Calu3 (cell line): ENCODE results near the gene PUM1. TPM values are rescaled to one million over a fixed set of nuclear protein-coding genes. Genes with fewer than 3 reads are reported as not detected.
"Not testable (repeated sequence)": the region's sequence is repeated elsewhere in the genome, so short reads cannot be mapped to it uniquely, and the experiment has no call there.

ENCODE experiments used
- BruUV-seq: library from RNA; stranded (reverse); fragments of 400-500 nt; replicated peaks from 2 replicates; lab custom pipeline; 2021; lab: Mats Ljungman, UMichigan
- CTCF ChIA-PET: fragments of 300-600 bp; sonication (Branson Sonifier 250); formaldehyde crosslinking; loops from one replicate; lab custom pipeline; 2022; ENCODE audit warnings: antibody characterized with exemption; lab: Charles Lee
- DNase-seq: peaks from one replicate; pipeline ENCODE4 v3.0.0; 2022
- H3K27ac Mint-ChIP-seq: one replicate; pipeline ENCODE4 v1.8.0; 2022; ENCODE audit warnings: mixed read lengths; ENCODE audit not compliant: unreplicated experiment
- H3K27me3 Mint-ChIP-seq: one replicate; pipeline ENCODE4 v1.8.0; 2022; ENCODE audit warnings: mixed read lengths; ENCODE audit not compliant: unreplicated experiment
- H3K36me3 Mint-ChIP-seq: one replicate; pipeline ENCODE4 v1.8.0; 2022; ENCODE audit warnings: mild to moderate bottlenecking, moderate library complexity, mixed read lengths; ENCODE audit not compliant: insufficient read depth, unreplicated experiment
- H3K4me1 Mint-ChIP-seq: one replicate; pipeline ENCODE4 v1.8.0; 2022; ENCODE audit warnings: mild to moderate bottlenecking, low read depth, mixed read lengths; ENCODE audit not compliant: unreplicated experiment
- H3K4me3 Mint-ChIP-seq: one replicate; pipeline ENCODE4 v1.8.0; 2022; ENCODE audit warnings: mild to moderate bottlenecking, low read depth, moderate library complexity, mixed read lengths; ENCODE audit not compliant: unreplicated experiment
- H3K9me3 Mint-ChIP-seq: one replicate; pipeline ENCODE4 v1.8.0; 2022; ENCODE audit warnings: low read depth, mixed read lengths; ENCODE audit not compliant: unreplicated experiment
- intact Hi-C: fragments of 100-400 bp; cut with micrococcal nuclease; formaldehyde crosslinking; loops from one replicate; pipeline ENCODE4 v1.10.0; 2022; ENCODE audit not compliant: unreplicated experiment
- total RNA-seq: library from RNA; stranded (reverse); gene quantifications from 2 replicates; pipeline ENCODE4 v1.2.3, GENCODE V29; 2022
- TF ChIP-seq, protein P1 (sequence below): fragments of 200-600 bp; IDR thresholded peaks from one replicate; pipeline ENCODE4 v1.8.0; 2022; ENCODE audit warnings: antibody characterized with exemption; ENCODE audit not compliant: unreplicated experiment

The PUM1 gene
- total RNA-seq, 1 experiment from 2014 or later = 163 TPM

- Mint-ChIP-seq H3K36me3 (peaks cover 92% of the 10 kb centered on the region), H3K27ac (no peak overlapping the region), H3K4me3 (no peak overlapping the region), H3K4me1 (no peaks in the 10 kb centered on the region), H3K9me3 (no peaks in the 10 kb centered on the region), H3K27me3 (no peaks in the 10 kb centered on the region)
- TF ChIP-seq, protein P1, sequence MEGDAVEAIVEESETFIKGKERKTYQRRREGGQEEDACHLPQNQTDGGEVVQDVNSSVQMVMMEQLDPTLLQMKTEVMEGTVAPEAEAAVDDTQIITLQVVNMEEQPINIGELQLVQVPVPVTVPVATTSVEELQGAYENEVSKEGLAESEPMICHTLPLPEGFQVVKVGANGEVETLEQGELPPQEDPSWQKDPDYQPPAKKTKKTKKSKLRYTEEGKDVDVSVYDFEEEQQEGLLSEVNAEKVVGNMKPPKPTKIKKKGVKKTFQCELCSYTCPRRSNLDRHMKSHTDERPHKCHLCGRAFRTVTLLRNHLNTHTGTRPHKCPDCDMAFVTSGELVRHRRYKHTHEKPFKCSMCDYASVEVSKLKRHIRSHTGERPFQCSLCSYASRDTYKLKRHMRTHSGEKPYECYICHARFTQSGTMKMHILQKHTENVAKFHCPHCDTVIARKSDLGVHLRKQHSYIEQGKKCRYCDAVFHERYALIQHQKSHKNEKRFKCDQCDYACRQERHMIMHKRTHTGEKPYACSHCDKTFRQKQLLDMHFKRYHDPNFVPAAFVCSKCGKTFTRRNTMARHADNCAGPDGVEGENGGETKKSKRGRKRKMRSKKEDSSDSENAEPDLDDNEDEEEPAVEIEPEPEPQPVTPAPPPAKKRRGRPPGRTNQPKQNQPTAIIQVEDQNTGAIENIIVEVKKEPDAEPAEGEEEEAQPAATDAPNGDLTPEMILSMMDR = no peak
- CTCF ChIA-PET = interaction anchor here (0.7 kb wide), 1 partner anchor 94 kb away, joined by 3 read pairs; no protein-coding TSS in a partner anchor
- DNase-seq = no peak
- BruUV-seq = no TSS peak
- intact Hi-C loops = no loop called here
Measured at GRCh38 chr1:30950700-30951099, 114.8 kb downstream of the PUM1 start.

DNA sequence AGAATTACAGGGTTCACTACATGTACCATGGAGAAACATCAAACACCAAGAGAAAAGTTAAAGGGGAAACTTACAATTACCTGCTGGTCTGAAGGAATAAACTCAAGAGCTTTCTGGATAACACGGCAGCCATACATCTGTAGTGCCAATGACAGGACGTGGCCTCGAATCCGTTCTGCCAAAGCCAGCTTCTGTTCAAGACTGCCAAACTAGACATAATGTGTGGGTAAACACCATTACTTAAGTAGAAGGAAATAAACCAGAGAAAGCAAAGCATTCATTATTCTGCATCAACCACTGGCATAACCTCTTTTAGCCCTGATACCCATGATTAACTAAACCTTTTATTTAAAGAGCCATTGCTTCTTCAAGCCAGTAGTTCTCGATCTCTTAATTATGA lies 115.5 kb downstream of the PUM1 start:
- CTCF ChIA-PET = no interaction called here
- Mint-ChIP-seq H3K36me3 (peaks cover 94% of the 10 kb centered on the region), H3K9me3 (no peaks in the 10 kb centered on the region), H3K4me3 (no peak overlapping the region), H3K27me3 (no peaks in the 10 kb centered on the region), H3K27ac (no peak overlapping the region), H3K4me1 (no peaks in the 10 kb centered on the region)
- no TSS peak for BruUV-seq
- no peak for DNase-seq
- TF ChIP-seq, protein P1 = no peak
- intact Hi-C loops = no loop called here

GRCh38 chr1:30949487-30949838 lies 116.1 kb downstream of the PUM1 start:
- CTCF ChIA-PET, BruUV-seq, H3K9me3 Mint-ChIP-seq, H3K4me3 Mint-ChIP-seq, H3K4me1 Mint-ChIP-seq, H3K27ac Mint-ChIP-seq, DNase-seq, H3K27me3 Mint-ChIP-seq, intact Hi-C loops: not testable (repeated sequence)
- peaks cover 91% of the 10 kb centered on the region for H3K36me3 Mint-ChIP-seq

DNA sequence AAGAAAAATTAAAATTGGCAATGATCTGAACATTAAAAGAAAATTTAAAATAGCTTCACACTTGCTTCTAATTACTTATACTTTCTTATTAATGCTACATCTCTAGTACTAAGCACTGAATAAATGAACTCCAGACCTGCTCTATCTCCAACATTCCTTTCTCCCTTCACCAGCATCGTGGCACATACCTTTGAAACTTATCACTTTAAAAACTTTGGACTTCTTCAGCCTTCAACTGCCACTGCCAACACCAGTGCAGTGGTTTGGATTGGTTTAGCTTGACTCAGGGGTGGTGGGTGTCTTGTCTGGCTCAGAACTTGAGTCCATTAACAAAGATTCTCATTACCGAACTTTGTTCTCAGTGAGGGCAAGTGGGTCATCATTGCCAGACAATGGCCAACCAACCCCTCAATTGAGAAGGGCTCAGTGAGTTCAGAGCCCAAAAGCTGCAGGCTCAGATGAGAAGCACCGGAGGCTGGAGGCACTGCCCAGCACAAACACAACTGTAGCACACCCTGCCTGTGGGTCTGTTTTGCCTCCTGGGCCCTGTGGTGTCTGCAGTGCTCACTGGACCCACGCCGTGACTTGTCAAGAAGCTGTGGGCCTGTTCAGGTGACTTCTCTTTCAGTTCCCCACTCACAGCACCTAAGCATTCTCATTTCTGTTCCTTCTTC lies 116.6 kb downstream of the PUM1 start:
- H3K27ac Mint-ChIP-seq, intact Hi-C loops, DNase-seq, H3K9me3 Mint-ChIP-seq, BruUV-seq, H3K4me3 Mint-ChIP-seq, CTCF ChIA-PET, H3K27me3 Mint-ChIP-seq, H3K4me1 Mint-ChIP-seq: not testable (repeated sequence)
- peaks cover 91% of the 10 kb centered on the region for H3K36me3 Mint-ChIP-seq

- Mint-ChIP-seq H3K4me1 (no peaks in the 10 kb centered on the region), H3K27me3 (no peaks in the 10 kb centered on the region), H3K27ac (no peak overlapping the region), H3K9me3 (no peaks in the 10 kb centered on the region), H3K4me3 (no peak overlapping the region), H3K36me3 (peaks cover 91% of the 10 kb centered on the region)
- TF ChIP-seq, protein P1 = no peak
- CTCF ChIA-PET = no interaction called here
- intact Hi-C loops = no loop called here
- DNase-seq = no peak
- no TSS peak for BruUV-seq
Measured at GRCh38 chr1:30948278-30948677, 117.2 kb downstream of the PUM1 start.
